HG03103 (cell line): Measurements from ENCODE around the gene ANKRD9.

ENCODE experiments used
- ATAC-seq: cut with Tn5 transposase; IDR thresholded peaks from one replicate; pipeline ENCODE4 v1.9.1; 2021; ENCODE audit warnings: low read depth; ENCODE audit not compliant: unreplicated experiment

The ANKRD9 gene

GRCh38 chr14:102499401-102500157 lies 10.0 kb downstream of the ANKRD9 start:
- no peak for ATAC-seq

DNA sequence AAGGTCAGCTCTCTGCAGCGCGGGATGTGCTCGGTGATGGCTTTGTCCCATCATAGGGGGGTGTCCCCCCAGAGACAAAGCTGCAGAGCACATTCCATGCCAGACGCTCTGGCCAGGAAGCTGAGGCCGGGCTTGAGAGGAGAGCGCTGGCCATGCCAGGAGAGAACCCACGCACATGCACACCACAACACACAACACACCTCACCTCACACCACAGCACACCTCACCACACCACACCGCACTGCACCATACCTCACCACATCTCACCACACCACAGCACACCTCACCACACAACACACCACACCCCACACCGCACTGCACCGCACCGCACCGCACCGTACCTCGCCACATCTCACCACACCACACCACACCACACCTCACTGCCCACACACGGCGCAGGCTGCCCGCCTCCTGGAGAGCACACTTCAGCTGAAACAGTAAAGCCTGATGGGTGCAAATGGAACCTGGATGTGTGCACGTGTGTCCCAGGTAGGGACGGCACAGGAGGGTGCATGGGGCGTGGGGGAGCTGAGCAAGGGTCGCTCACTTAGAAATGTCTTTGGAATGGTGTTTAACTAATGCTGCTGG lies 10.8 kb downstream of the ANKRD9 start:
- ATAC-seq = no peak

DNA sequence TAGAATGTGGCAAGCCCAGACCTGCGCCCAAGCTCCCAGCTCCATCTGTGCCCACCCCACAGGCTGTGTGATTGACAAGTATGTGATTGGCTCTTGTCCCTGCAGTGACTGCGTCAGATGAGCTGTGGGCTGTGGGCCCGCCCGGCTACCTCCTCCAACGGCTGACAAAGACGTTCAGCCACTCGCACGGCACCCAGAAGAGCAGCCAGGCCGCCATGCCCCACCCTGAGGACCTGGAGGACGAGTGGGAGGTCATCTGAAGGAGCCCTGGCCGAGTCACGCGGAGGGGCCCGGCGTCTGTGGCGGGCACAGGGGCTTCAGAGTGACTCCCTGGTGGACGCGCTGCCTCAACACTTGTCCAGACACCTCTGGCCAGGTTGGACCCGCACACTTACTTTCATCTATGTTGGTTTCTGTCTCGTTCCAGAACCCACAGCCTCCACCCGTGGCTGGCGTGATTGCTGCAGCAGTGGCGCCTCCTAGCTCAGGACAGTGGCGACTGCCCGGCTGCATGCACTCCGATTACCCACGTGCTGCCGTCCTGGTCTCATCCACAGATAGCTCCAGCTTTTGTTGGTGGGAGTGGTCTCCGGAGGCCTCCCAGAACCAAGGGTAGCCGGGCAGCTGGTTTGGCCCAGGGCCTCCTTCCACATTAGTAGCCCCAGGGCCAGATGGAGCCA lies 11.4 kb downstream of the ANKRD9 start:
- ATAC-seq = no peak

DNA sequence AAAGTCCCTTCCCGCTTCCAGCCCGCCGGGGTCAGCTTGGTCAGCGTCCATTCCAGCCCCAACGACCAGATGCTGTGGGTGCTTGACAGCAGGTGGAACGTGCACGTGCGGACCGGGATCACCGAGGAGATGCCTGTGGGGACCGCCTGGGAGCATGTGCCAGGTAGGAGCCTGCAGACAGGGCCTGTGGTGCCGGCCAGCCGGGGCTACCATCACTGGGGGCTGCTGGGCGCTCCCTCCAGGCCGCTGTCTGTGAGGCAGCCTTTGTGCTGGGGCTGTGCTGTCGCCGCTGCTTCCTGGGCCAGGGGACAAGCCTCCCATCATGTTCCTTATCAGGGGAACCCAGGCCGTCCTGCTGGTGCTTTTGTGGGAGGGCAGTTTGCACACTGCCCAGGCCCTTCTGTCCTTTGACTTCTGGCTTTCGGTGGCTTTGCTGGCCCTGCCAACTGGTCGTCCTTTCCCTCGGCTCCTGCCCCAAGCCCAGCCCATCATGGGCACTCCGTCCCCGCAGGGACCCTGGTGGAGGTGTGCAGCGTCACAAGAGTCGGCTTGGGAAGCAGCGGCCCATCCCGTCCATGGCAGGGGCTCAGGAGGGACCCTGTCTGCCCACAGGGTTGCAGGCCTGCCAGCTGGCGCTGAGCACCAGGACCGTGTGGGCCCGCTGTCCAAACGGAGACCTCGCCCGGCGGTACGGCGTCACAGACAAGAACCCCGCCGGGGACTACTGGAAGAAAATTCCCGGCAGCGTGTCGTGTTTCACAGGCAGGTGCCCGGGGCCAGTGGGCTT lies 12.4 kb downstream of the ANKRD9 start:
- ATAC-seq = no peak

- ATAC-seq = no peak
Measured at GRCh38 chr14:102496331-102496691, 13.3 kb downstream of the ANKRD9 start.

DNA sequence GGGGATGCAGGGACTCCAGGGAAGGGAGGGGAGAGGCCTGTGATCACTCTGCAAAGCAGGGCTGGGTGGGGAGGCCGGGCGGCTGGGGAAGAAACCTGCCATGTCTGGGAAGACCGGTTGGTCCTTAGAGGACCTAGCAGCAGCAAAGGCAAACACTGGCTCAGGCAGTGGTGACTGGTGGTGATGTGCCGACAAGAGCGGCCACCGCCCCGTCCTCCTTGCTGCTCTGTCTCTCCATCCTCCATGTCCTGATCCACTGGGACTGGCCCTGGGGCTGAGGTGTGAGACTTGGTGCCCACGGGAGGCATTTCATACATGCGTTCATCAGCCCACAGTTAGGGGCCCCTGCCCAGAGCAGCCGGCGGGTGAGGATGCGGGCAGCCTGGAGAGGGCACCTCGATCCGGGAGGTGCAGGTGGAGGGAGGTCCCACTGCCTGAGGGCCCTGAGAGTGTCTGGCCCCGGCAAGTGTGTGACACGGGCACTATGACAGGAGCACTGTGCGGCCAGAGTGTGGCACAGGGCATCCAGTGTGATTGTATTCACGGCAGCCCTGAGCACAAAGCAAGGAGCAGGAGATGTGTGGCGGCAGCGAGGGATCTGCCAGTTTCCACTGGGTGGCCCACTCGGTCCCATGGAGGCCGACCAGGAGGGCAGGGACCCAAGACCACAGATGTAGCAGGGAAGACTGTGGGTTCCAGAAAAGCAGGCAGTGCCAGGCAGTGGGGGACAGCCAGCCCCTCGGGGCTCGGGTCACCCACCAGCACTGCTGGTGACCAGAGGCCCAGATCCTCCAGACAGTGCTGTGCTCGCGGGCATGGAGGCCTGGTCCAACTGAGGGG lies 13.9 kb downstream of the ANKRD9 start:
- no peak for ATAC-seq

DNA sequence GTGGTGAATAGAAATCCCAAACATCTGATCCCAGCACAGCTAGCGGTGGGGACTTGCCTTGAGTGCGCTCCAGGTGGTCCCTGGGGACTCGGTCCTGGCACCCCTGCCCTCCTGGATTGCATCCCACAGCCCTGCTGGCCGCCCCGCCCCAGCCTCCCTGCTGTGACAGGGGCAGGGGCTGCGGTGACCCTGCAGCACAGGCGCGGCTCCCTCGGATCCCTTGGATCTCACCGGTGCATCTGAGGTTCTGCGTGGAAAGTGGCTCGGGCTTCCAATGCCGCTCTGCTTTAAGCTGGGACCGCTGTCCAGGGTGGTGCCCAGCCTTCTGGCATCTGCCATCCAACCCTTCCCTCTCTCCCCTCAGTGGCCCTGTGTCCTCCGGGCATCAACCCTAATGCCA lies 16.0 kb downstream of the ANKRD9 start:
- ATAC-seq = no peak

DNA sequence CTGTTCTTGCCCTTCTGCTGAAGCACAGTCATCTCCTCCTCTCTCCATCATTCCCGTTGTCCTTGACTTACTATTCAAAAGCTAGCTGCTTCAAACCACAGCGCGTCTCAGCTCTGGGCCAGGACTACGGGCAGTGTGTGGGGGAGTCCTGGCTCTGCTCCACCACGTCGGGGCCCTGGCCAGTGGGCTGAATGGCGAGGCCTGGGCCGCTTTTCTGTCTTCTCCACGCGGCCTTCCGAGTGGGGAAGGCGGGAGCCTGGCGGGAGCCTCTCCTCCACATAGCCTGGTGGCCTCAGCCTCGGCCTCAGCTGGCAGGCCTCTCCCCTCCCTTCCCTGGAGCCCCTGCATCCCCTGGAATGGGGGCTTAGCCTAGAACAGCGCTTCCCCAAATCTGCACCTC lies 16.5 kb downstream of the ANKRD9 start:
- no peak for ATAC-seq

GRCh38 chr14:102492531-102492910 lies 17.1 kb downstream of the ANKRD9 start:
- no peak for ATAC-seq

GRCh38 chr14:102491786-102492530 lies 17.6 kb downstream of the ANKRD9 start:
- ATAC-seq = no peak

- ATAC-seq = no peak
Measured at GRCh38 chr14:102491366-102491765, 18.2 kb downstream of the ANKRD9 start.

DNA sequence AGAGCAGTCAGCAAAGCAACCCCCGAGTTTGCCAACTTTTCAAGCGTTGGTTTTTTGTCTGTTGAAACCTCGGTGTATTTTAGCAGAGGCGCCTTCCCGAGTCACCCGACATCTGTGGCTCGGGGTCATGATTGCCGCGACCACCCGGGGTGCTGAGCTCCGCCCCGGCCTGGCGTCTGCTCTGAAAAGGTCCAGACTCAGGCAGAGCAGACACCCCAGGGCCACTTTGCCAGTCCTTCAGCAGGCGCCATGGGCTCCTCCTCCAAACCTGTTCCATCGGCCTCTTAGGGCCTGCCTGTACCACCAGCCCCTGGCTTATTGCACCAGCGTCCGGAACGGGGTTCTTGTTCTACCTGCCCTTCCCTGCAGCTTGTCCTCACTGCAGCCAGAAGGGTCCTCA lies 19.1 kb downstream of the ANKRD9 start:
- no peak for ATAC-seq

DNA sequence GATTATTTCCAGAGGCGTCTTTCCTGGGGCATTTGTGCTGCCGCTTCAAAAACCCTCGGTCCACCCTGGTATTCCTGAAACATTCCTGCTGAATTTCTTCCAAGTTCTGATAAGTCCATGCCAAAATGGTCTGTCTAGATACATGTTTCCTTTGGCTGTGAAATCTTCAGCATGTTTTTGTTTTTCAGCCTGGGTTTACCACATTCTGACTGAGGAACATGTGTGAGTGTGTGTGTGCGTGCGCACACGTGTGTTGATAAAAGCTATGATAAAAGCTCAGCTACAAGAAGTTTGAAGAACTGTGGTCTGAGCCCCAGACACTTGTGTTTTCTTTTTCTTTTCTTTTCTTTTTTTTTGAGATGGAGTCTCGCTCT lies 22.4 kb downstream of the ANKRD9 start:
- ATAC-seq = no peak

DNA sequence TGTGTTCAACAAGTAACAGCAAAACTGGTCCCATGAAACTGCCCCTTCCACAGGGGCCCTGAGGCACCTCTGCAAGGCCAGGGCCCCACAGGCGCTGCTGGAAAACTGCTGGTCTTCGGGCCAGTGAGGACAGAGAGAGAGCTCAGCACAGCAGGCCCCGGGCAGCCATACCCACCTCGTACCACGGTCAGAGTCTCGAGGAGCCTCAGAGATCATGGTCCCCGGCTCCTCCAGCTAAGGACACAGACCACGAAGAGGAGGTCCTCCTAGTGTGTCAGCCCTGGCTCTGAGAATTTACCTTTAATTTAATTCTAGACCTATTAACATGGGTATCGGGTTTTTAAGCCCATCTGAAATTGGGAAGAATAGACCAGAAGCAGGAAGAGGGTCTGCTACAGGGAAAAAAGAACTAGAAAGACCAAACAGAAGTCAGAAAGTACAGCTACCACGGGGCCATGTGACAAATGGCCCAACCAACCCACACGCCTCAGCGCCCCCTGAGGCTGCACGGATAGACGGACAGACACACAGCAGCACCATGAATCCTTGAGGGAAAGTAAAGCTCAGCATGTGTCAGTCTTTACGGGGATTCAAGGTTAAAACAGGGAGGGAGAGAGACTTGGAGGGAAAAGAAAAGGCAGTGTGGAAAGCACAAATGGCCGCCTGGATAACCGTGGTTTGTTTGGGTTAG lies 22.9 kb downstream of the ANKRD9 start:
- no peak for ATAC-seq

DNA sequence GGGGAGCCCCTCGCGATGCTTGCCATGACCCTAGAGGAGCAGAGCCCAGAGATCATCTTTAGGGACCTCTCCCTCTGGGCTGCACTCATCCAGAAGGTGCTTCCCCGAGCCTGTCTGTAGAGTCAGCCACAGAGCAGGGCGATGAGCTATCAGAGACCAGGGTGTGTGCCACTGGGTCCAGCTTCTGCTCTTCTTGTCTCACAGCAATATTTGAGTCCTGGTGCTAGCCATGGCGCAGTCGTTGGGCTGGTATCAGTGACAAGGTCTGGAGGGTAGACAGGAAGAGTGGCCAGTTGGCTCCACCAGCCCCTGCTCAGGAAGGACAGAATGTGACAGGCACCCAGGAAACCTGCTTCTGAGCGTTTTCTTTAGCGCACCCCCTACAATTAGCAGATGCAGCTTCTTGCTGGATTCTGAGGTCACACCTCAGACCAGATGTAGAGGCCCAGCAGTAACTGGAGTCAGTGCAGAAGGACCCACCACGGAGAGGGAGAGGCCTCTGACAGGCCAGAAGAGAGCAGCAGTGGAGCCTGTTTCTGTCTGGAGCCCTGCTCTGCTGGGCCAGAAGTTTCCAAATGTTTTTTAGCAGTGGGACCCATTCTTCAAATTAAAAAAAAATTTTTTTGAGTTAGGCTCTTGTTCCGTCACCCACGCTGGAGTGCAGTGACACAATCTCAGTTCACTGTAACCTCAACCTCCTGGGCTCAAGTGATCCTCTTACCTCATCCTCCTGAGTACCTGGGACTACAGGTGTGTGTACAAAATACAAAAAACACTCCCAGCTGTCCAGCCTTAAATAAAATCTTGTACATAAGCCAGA lies 23.7 kb downstream of the ANKRD9 start:
- no peak for ATAC-seq

GRCh38 chr14:102484316-102484715 lies 25.3 kb downstream of the ANKRD9 start:
- ATAC-seq = no peak

GRCh38 chr14:102481791-102482238 lies 27.8 kb downstream of the ANKRD9 start:
- no peak for ATAC-seq

- no peak for ATAC-seq
Measured at GRCh38 chr14:102481371-102481770, 28.2 kb downstream of the ANKRD9 start.
